SHP77 (cell line): ENCODE data around the gene APOLD1.
A peak's percentile ranks its signal among the peaks of the same experiment; 100 is the strongest.
"Not testable (repeated sequence)": the region's sequence is repeated elsewhere in the genome, so short reads cannot be mapped to it uniquely, and the experiment has no call there.

ENCODE experiments used
- DNase-seq, 2 experiments: peaks; one replicate each; lab custom pipeline; 2025; lab: John Stamatoyannopoulos, UW

Gene APOLD1

DNA sequence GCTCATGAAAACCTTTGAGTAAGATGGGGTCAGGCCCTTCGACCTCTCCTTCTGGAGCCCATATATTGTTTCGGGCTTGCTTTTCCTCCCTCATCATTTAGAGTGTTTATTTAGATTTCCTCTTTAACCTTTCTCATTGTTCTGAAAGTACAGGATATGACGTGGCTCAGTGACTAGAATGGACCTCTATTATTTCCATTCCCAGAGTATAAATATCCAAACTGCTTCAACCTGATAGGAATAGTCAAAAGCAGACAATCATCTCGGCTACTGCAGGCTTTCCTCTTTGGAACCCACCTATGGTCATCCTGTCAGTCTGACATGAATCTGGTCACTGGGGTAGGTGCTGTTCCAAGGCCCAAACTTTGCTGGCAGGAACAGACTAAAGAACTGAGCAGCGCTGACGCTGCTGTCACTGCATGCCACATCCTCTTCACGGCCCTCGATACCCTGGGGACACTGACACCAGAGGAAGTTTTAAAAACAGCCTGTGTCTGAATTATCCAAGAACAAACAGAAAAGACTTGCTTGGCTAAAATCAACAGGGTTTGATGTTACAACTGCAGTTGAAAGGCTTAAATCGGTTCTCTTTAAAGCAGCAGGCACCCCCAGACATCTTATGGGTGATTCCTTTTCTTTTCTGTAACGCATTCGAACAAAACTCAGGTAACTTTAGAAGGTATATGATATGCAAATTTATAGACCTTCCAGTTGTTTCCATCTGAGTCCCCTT is 22.7 kb downstream of the APOLD1 start:
- no peak for DNase-seq

DNA sequence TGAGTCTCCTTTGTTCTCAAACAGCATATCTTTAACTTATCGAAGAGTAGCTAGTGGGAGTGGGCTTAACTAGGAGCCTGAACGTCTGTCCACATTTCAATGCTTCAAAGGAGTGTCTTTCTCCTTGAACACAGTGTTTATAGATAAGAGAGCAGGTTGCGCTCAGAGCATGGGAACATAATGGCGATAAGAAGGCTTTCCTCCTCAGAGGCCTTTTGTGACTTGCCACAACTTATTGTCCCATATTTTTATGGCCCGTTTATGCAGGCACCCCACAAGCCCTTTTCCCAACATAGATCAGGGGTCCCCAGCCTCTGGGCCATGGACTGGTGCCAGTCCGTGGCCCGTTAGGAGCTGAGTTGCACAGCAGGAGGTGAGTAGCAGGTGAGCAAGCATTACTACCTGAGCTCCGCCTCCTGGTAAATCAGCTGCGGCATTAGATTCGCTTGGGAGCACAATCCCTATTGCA is 25.1 kb downstream of the APOLD1 start:
- no peak for DNase-seq

DNA sequence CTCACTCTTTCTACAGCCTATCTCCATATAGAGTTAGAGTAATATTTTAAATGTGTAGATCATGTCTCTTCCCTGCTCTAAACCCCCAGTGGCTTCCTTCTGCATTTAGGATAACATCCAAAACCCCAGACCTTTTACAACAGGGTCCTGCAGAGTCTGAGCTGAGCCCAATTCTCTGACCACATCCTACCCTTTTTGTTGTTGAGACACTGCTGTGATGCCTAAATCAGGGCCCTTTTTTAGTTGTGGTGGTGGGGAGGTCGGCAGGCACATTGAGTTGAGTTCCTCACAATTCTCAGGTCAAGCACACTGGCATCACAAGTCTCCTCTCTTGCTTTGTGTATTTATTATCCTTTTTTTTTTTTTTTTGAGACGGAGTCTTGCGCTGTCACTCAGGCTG is 25.9 kb downstream of the APOLD1 start:
- no peak for DNase-seq

DNA sequence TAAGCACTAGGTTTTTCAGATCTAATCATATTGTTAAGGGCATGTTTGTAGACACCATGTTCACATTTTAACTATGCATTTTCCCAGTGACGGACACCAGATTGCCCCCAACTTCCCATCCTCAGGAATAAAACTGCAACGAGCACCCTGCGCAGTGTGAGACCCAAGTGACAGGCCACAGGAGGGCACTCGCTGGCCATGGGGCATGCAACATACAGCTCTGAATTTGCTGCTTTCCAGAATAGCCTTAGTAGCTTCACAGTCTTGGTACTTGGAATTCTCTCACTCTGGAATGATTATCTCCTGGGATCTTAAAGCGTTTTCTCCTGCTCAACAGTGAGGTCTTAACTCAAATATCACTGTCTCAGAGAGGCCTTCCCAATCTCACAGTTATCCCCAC is 26.7 kb downstream of the APOLD1 start:
- no peak for DNase-seq

DNA sequence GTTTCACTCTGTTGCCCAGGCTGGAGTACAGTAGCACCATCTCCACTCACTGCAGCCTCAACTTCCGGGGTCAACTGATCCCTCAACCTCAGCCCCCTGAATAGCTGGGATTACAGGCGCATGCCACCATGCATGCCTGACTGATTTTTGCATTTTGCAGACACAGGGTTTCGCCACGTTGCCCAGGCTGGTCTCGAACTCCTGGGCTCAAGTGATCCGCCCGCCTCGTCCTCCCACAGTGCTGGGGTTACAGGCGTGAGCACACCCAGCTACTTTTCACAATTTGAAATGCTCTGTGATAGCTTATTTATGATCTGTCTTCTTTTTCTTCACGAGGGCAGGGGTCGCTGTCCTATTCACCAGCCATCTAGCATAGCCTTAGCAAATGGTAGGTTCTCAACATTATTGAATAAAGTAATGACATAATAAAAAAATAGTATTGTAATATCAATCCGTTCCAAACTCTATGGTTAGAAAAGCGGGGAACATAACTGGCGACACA is 27.2 kb downstream of the APOLD1 start:
- no peak for DNase-seq

DNA sequence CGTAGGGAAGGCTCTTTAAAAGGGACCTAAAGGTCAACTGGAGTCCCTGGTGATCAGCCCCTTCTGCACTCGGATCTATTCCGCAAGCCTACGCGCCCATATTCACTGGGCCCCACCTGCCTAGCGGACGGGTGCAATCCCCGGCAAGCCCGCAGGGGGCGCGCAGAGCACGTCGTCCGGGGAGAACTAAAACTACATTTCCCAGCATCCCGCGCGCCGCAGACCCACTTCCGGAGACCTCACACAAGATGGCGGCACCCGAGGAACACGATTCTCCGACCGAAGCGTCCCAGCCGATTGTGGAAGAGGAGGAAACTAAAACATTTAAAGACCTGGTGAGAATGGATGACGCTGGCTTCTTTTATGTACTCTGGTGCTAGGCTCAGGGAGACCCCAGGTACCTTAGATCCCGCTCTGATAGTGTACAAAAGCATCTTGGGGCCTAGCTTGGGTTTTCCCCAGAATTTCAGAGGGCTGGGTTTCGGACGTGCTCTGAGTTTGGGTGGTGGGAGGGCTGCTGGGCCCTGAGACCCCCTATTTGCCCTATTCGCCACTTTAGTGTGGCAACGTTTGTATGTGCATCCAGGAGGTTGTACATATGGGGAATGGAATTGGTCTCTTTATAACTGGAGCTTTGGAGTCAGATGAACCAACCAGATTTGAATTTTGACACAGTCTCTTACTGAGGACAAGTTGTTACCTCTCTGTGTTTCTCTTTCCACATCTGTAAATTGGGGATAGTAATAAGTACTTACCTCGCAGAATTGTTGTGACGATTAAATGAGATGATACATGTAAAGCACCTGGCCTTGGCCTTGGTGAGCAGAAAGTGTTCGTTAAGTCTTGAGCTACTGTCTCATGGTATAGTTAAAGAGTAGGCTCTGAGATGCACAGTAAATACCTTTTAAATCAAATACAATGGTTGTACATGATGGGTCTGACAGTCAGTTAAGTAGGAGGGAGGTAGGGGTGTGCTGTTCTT is 28.0 kb downstream of the APOLD1 start, which contains the start of gene DDX47:
Gene DDX47 (plus strand): TSS at position 227 of the 982 bp plus-strand sequence. CDS start 22 bp downstream, at position 249.
- DNase-seq, result peak; percentile 67

DNA sequence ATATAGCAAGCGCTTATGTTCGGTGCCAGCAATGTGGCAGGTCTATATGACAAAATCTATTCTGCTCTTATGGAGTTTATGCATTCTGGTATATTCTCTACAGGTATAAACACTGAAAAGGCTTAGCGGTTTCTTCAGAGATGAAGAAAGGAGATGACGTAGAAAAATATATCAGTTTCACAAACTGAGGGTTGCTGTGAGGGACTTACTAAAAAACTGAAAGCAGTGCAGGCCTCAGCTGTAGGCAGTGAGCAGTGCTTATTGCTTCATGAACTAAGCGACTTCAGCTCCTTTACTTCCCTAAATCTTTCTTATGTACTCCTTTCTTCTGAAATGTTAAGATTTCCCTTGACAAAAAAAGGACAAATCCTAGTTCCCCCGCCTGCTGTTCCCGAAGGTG is 32.2 kb downstream of the APOLD1 start:
- DNase-seq, result no peak

DNA sequence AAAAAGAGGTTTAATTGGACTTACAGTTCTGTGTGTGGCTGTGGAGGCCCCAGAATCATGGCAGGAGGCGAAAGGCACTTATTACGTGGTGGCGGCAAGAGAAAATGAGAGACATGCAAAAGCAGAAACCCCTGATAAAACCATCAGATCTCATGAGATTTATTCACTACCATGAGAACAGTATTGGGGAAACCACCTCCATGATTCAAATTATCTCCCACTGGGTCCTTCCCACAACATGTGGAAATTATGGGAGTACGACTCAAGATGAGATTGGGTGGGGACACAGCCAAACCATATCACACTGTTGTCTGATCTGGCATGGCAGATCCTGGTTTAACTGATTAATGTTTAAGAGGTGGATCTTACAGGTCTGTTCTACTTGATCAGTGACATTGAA is 33.2 kb downstream of the APOLD1 start:
- no peak for DNase-seq

DNA sequence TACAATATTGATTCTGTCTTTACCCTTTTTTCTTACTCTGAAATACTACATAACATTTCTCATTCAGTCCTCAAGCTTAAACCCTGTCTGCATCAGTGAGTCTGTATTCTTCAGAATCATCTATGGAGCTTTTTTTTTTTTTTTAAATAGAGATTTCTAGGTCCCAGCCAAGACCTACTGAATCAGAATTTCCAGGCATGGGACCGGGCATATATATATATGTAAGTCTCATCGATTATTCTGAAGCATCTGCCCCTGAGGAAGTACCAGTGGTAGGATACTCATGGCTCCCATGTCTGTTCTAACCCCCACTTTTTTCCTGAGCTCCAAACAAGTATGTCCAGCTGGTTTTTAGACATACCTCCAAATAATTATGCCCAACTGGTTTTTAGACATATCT is 33.8 kb downstream of the APOLD1 start:
- no peak for DNase-seq

DNA sequence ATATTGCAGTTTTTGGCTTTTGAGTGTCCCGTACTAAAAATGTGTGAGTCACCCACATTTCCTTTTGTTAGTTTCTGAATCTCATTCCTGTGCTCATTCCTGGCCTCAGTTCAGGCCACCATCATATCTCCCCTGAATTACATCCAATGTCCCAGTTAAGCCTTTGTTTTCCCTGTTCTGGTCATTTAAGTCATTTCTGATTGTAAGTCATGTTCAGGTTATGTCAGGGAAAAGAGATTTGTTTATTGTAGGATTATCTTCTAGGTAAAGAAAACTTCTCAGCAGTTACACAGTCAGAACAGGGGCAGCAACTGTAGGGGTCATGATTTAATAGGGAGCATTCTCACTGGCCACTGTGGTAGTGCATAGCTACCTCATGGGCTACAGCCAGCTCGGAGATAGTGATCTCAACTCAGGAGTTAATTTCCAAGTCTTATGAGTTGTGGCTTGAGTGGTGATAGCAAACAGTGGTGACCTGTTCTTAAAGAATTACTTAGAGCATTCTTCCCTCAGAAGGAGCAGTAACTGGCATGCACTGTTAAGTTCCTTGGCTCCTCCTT is 34.4 kb downstream of the APOLD1 start:
- DNase-seq, result no peak

DNA sequence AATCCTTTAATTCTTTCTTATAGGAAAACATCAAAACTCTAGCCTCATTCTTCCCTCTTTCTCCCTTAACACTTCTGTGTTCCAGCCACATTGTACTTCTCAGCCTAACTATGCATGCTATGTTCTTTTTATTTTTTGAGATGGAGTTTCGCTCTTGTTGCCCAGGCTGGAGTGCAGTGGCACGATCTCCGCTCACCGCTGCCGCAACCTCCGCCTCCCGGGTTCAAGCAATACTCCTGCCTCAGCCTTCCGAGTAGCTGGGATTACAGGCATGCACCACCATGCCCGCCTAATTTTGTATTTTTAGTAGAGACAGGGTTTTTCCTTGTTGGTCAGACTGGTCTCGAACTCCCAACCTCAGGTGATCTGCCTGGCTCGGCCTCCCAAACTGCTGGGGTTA is 34.9 kb downstream of the APOLD1 start:
- DNase-seq, result not testable (repeated sequence)

DNA sequence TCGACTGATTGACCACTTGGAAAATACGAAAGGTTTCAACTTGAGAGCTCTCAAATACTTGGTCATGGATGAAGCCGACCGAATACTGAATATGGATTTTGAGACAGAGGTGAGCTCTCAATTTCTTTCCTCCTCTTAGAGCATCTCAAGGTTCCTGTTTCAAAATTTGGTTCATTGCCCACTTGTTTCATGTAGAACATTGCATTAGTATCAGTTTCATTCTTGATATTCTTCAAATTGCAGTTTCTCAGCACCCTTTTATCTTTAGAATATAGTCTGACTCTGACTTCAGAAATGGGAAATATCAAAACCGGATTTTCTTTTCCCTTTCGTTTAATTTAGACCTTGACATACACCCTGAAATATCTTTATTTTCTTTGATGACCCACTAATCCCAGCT is 36.5 kb downstream of the APOLD1 start:
- DNase-seq, result no peak

DNA sequence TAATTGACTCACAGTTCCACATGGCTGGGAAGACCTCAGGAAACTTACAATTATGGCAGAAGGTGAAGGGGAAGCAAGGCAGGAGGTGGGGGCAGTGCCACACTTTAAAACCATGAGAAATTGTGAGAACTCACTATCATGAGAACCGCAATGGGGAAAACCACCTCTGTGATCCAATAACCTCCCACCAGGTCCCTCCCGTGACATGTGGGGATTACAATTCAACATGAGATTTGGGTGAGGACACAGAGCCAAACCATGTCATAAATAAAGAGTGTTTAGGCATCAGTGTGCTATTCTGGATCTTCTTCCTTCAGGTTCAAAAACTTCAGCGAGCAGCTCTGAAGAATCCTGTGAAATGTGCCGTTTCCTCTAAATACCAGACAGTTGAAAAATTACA is 37.4 kb downstream of the APOLD1 start:
- no peak for DNase-seq

DNA sequence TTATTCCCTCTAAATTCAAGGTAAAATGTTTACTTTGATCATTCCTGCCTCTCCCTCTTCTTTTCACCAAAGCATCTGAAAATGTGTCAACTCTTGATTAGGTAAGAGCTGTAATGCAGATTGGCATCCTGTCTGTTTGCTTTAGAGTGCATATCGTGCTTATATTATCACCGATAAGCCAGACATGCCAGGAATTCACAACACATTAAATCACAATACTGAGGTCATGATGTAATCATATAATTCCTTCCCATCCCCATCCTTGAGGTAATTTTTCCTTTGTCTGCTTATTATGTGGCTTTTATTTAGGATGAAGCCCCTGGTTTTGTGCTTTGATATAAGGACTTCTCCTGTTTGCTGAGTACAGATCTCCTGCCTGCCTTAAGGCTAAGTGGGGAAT is 37.8 kb downstream of the APOLD1 start:
- no peak for DNase-seq

DNA sequence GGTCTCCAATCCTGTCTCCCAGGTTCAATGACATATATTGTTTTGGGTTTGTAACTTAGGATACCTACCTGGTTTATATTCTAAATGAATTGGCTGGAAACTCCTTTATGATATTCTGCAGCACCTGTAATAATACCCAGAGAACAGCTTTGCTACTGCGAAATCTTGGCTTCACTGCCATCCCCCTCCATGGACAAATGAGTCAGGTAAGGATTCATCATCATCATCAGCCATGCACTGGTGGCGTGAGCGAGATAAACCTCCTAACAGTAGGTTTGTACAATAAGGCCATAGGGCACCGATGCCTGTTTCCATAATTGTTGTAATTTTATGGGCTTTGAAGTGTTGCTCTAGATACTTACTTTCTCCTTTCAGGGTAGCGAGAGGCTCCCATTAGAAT is 38.4 kb downstream of the APOLD1 start:
- no peak for DNase-seq

DNA sequence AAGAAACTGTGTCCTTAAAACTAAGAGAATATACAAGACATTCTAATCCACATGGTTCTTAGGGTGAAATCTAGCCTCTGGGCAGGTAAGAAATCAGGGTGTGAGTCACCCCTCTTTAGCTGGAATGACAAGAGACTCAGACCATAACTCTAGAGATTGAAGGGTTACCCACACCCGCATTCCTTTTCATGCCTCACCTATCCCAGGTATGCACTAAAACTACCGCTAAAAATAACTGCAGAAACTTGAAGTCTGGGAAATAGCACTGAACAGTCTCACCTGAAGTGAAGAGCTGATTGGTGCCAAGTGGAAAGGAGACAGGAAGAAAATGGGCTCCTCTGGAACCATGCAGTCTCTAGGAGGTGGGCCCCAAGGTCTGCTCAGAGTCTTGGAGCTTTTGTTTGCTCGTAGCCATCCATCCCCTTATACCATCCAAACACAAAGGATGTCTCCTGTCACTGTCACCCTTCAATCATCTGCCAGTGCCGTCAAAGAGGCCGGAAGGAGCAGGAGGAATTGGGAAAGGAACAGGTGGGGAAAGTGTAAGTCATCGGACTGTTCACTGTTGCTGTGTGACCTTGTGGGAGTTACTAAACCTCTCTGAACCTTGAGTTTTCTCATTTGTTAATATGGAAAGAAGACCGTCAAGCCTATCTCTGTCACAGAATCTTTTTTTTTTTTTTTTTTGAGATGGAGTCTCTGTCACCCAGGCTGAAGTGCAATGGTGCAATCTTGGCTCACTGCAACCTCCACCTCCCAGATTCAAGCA is 50.1 kb downstream of the APOLD1 start:
- no peak for DNase-seq

DNA sequence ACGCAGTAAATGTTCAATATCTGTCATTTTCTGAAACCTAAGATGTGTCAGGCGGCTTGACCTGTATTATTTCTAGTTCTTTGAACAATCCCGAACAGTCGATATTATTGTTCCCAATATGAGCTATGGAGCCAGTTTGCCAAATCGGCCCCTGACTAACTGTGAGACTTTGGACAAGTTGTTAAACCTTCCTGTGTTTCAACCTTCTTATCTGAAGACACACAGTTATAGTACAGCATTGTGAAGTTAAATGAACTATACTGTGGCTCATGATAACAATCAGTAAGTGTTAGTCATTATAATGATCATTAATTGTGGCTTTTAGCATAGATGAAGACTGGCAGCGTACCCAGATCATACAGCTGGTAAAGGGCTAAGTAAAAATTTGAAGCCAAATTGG is 51.1 kb downstream of the APOLD1 start:
- no peak for DNase-seq

DNA sequence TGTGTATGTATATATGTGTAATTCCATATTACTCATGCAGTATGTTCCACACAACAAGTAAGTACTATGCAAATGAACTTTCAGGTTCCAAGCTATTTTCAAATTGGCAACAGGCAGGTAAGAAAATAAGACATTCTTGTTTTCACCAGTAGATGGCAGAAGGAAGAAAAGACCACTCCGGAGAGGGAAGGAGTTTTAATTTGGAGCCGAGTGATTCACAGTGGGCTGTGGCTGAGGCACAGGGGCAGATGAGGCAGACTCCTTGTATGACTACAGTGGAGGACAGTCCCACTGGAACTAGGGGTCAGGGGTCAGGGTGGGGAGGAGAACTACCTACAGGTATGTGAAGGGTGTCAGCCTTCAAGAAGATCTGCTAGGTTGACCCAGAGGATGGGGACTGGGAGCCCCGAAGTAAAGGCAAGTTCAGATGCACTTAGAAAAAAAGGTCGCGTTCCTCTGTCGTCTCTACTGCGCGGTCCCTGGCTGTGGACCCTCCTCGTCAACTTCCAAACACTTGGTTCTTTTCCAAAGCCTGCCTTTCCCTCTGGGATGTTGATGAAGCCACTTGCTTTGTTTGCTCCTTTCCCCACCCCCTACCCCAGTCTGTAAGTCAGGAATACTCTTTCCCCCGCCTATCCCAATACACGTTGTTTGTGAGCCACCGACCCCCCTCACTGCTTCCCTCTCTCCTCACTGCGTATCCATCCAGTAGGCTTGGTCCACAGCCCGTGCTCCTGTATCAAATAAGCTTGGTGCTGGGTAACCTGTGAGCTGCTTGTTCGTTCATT is 51.8 kb downstream of the APOLD1 start:
- peak in 1 of 2 experiments; percentile 1 for DNase-seq

DNA sequence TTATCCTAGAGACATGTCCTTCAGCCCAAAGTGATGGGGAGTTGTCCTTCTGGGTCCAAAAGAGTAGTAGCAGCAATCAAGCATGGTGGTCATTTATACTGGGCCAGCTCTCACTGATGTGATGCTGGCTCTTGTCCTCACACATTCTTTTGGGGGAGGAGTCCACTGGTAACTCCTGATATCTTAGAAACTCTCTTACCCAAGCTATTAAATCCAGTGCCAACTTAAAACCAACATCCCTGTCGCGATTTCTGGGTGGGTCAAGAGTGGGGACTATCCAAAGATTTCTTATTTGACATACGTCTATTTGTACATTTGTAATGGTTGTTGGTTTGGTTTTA is 52.3 kb downstream of the APOLD1 start:
- no peak for DNase-seq

DNA sequence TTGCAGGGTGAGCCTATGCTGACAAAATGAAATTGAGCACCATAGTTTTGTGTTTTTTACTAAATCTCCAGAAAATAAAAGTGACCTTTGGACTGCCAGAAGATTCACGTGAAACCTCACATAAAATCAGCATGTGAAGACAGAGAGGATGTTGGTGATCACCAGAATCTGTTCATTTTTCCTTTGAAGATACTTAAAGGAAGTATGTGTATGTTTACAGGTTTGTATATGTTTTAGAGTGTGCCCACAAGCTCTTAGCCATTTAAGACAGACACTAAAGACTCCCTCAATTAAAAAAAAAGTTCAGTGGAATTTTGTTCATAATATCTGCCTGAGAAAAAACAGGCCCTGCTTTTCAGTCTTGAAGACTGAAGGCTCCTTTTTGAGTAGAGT is 53.5 kb downstream of the APOLD1 start:
- DNase-seq, result no peak

DNA sequence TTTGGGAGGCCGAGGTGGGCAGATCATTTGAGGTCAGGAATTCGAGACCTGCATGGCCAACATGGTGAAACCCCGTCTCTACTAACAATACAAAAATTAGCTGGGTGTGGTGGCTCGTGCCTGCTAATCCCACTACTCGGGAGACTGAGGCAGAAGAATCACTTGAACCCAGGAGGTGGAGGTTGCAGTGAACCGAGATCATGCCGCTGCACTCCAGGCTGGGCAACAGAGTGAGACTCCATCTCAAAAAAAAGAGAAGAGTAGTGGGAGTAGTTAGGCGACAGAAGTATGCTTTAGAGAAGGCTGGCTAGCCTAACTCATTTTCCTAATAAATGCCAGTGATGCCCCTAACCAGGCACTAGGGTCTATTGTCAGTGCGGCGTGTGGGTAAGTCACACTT is 54.0 kb downstream of the APOLD1 start:
- not testable (repeated sequence) for DNase-seq
